ENCODE results near the gene MED28.

The MED28 gene

GRCh38 chr4:17680559-17681280 is 66.3 kb downstream of the MED28 start:
- no peak overlapping the region for H3K4me3 ChIP-seq (ENCODE audit: low read depth, low read length)
- TF ChIP-seq CTCF (IDR thresholded peaks at IDR 0.05; ENCODE audit: low read depth, low read length, missing control alignments): no peak
- no peak for DNase-seq (ENCODE audit: low read depth)

GRCh38 chr4:17681281-17682221 is 67.1 kb downstream of the MED28 start:
- TF ChIP-seq CTCF (IDR thresholded peaks at IDR 0.05; ENCODE audit: low read depth, low read length, missing control alignments): no peak
- no peak for DNase-seq (ENCODE audit: low read depth)
- H3K4me3 ChIP-seq (ENCODE audit: low read depth, low read length): no peak overlapping the region

- TF ChIP-seq CTCF (IDR thresholded peaks at IDR 0.05; ENCODE audit: low read depth, low read length, missing control alignments): no peak
- no peak overlapping the region for H3K4me3 ChIP-seq (ENCODE audit: low read depth, low read length)
These were observed 67.8 kb downstream of the MED28 start for GRCh38 chr4:17682222-17682566.

More at GRCh38 chr4:17682222-17682566, 67.8 kb downstream of the MED28 start:
- DNase-seq (ENCODE audit: low read depth): no peak

Measured in GM12864 (cell line).